IPS-20b (cell line): ENCODE measurements around the gene SYNJ2BP.
"Not testable (repeated sequence)": the region's sequence is repeated elsewhere in the genome, so short reads cannot be mapped to it uniquely, and the experiment has no call there.

ENCODE experiments used
- H3K27ac ChIP-seq: one replicate; pipeline ENCODE4 v1.5.1; 2013; ENCODE audit warnings: low read length
- H3K27me3 ChIP-seq: 2 replicates; pipeline ENCODE4 v1.6.1; 2013; ENCODE audit warnings: mild to moderate bottlenecking, low read length, inconsistent platforms; ENCODE audit not compliant: insufficient read depth
- H3K36me3 ChIP-seq: 2 replicates; pipeline ENCODE4 v1.6.1; 2013; ENCODE audit warnings: low read depth, mild to moderate bottlenecking, inconsistent platforms, low read length, moderate library complexity; ENCODE audit not compliant: insufficient read depth
- H3K4me1 ChIP-seq: 2 replicates; pipeline ENCODE4 v1.6.1; 2013; ENCODE audit warnings: mild to moderate bottlenecking, control low read depth, inconsistent platforms, low read length, moderate library complexity; ENCODE audit not compliant: insufficient read depth
- H3K4me3 ChIP-seq: 2 replicates; pipeline ENCODE4 v1.5.1; 2013; ENCODE audit warnings: mild to moderate bottlenecking, low read length, inconsistent platforms
- H3K9ac ChIP-seq: 2 replicates; pipeline ENCODE4 v1.6.1; 2013; ENCODE audit warnings: low read depth, mild to moderate bottlenecking, inconsistent platforms, low read length, moderate library complexity
- H3K9me3 ChIP-seq: 2 replicates; pipeline ENCODE4 v1.6.1; 2013; ENCODE audit warnings: mild to moderate bottlenecking, low read depth, low read length, inconsistent platforms; ENCODE audit not compliant: insufficient read depth

The SYNJ2BP gene

GRCh38 chr14:70416725-70417349 lies at the start of gene SYNJ2BP:
Gene SYNJ2BP (minus strand): TSS chr14:70417090. CDS start chr14:70416963, 127 bp downstream.
- no peaks in the 10 kb centered on the region for H3K9me3 ChIP-seq
- H3K27ac ChIP-seq: no peak within 1 kb of the TSS
- peaks cover 5% of the 10 kb centered on the region; the same call in 1 of the 2 replicates for H3K36me3 ChIP-seq
- peak within 1 kb of the TSS; percentile 96 for H3K4me3 ChIP-seq
- H3K27me3 ChIP-seq: no peaks in the 10 kb centered on the region
- H3K4me1 ChIP-seq: no peaks in the 10 kb centered on the region; the same call in 1 of the 2 replicates
- H3K9ac ChIP-seq: peak within 1 kb of the TSS; percentile 86

GRCh38 chr14:70454731-70455130 lies 37.8 kb upstream of the SYNJ2BP start:
- H3K9me3 ChIP-seq: no peaks in the 10 kb centered on the region
- no peak overlapping the region for H3K27ac ChIP-seq
- no peak overlapping the region for H3K9ac ChIP-seq
- no peaks in the 10 kb centered on the region for H3K27me3 ChIP-seq
- no peaks in the 10 kb centered on the region for H3K4me1 ChIP-seq
- no peak overlapping the region for H3K4me3 ChIP-seq
- H3K36me3 ChIP-seq: no peaks in the 10 kb centered on the region

GRCh38 chr14:70451874-70452273 lies 35.0 kb upstream of the SYNJ2BP start, which contains the start of gene ADAM21:
Gene ADAM21 (plus strand): TSS chr14:70452174. CDS start chr14:70457500, 5,326 bp downstream.
- Histone ChIP-seq H3K27me3 (no peaks in the 10 kb centered on the region), H3K36me3 (no peaks in the 10 kb centered on the region), H3K4me3 (no peak within 1 kb of the TSS), H3K27ac (no peak within 1 kb of the TSS), H3K9ac (no peak within 1 kb of the TSS), H3K4me1 (no peaks in the 10 kb centered on the region), H3K9me3 (peaks cover 7% of the 10 kb centered on the region)

GRCh38 chr14:70448633-70449340 lies 31.9 kb upstream of the SYNJ2BP start:
- Histone ChIP-seq H3K4me1 (no peaks in the 10 kb centered on the region), H3K4me3 (no peak overlapping the region), H3K9ac (no peak overlapping the region), H3K27ac (no peak overlapping the region), H3K9me3 (peaks cover 37% of the 10 kb centered on the region), H3K36me3 (no peaks in the 10 kb centered on the region), H3K27me3 (no peaks in the 10 kb centered on the region)

- peaks cover 75% of the 10 kb centered on the region for H3K9me3 ChIP-seq
- H3K4me1 ChIP-seq: no peaks in the 10 kb centered on the region
- H3K27ac ChIP-seq: no peak overlapping the region
- H3K4me3 ChIP-seq: no peak overlapping the region; the same call in 1 of the 2 replicates
- no peak overlapping the region for H3K9ac ChIP-seq
- no peaks in the 10 kb centered on the region for H3K27me3 ChIP-seq
- H3K36me3 ChIP-seq: no peaks in the 10 kb centered on the region
Observed at GRCh38 chr14:70442750-70443149, 25.9 kb upstream of the SYNJ2BP start.

- Histone ChIP-seq H3K9me3 (peaks cover 77% of the 10 kb centered on the region), H3K27ac (no peak overlapping the region), H3K4me3 (no peak overlapping the region), H3K27me3 (no peaks in the 10 kb centered on the region), H3K4me1 (no peaks in the 10 kb centered on the region), H3K9ac (no peak overlapping the region), H3K36me3 (no peaks in the 10 kb centered on the region)
Observed at GRCh38 chr14:70441641-70442040, 24.8 kb upstream of the SYNJ2BP start.

- Histone ChIP-seq H3K4me3 (no peak overlapping the region), H3K27ac (no peak overlapping the region), H3K27me3 (no peaks in the 10 kb centered on the region), H3K9me3 (peaks cover 57% of the 10 kb centered on the region), H3K36me3 (no peaks in the 10 kb centered on the region), H3K9ac (no peak overlapping the region), H3K4me1 (no peaks in the 10 kb centered on the region)
Observed at GRCh38 chr14:70436867-70437266, 20.0 kb upstream of the SYNJ2BP start.

GRCh38 chr14:70426555-70426954 lies 9.7 kb upstream of the SYNJ2BP start:
- not testable (repeated sequence) for H3K27me3 ChIP-seq, H3K27ac ChIP-seq, H3K4me3 ChIP-seq, H3K4me1 ChIP-seq, H3K9ac ChIP-seq, H3K36me3 ChIP-seq
- peaks cover 37% of the 10 kb centered on the region for H3K9me3 ChIP-seq

GRCh38 chr14:70425354-70425753 lies 8.5 kb upstream of the SYNJ2BP start:
- no peak overlapping the region for H3K4me3 ChIP-seq
- no peaks in the 10 kb centered on the region for H3K27me3 ChIP-seq
- no peaks in the 10 kb centered on the region for H3K4me1 ChIP-seq
- no peak overlapping the region for H3K9ac ChIP-seq
- peaks cover 33% of the 10 kb centered on the region for H3K9me3 ChIP-seq
- H3K36me3 ChIP-seq: no peaks in the 10 kb centered on the region
- no peak overlapping the region for H3K27ac ChIP-seq

- Histone ChIP-seq H3K27ac (no peak overlapping the region), H3K9ac (no peak overlapping the region), H3K9me3 (peaks cover 23% of the 10 kb centered on the region), H3K27me3 (no peaks in the 10 kb centered on the region), H3K36me3 (no peaks in the 10 kb centered on the region), H3K4me3 (no peak overlapping the region), H3K4me1 (no peaks in the 10 kb centered on the region)
Observed at GRCh38 chr14:70422538-70422937, 5.6 kb upstream of the SYNJ2BP start.

GRCh38 chr14:70419270-70419931 lies 2.5 kb upstream of the SYNJ2BP start:
- not testable (repeated sequence) for H3K4me1 ChIP-seq, H3K4me3 ChIP-seq, H3K27me3 ChIP-seq, H3K9me3 ChIP-seq, H3K27ac ChIP-seq, H3K36me3 ChIP-seq
- H3K9ac ChIP-seq: 0 out of 2 replicates have a peak overlapping the region, but pooled peaks have one; percentile 17
